Kidney (tissue), 14 donors: Measurements from ENCODE around the gene SLC12A7. TPM values are rescaled to one million over a fixed set of nuclear protein-coding genes. Genes with fewer than 3 reads are reported as not detected.
A peak's percentile ranks its signal among the peaks of the same experiment; 100 is the strongest.

Experiments used
- DNase-seq, 5 donors: peaks; one replicate each; pipeline ENCODE4 v3.0.0-alpha.2; 2013 to 2020
- FAIRE-seq: peaks from 2 replicates; lab custom pipeline; 2012; peaks lifted over from hg19 to GRCh38; lab: Jason Lieb, UNC
- H3K27ac ChIP-seq, 2 donors: one replicate each; pipeline ENCODE4 v1.7.0; 2013; ENCODE audit warnings: low read depth in 2 of 2, low read length in 2 of 2, inconsistent platforms in 1 of 2
- H3K27me3 ChIP-seq: one replicate; pipeline ENCODE4 v1.7.1; 2013; ENCODE audit warnings: low read length, inconsistent platforms; ENCODE audit not compliant: control insufficient read depth, insufficient read depth
- H3K36me3 ChIP-seq, 3 donors: one replicate each; pipeline versions ENCODE4 v1.7.0 to v1.7.1; 2013; ENCODE audit warnings: low read length in 3 of 3, control low read depth in 1 of 3, inconsistent platforms in 1 of 3; ENCODE audit not compliant: insufficient read depth in 3 of 3, control insufficient read depth in 2 of 3
- H3K4me1 ChIP-seq, 3 donors: one replicate each; pipeline versions ENCODE4 v1.7.0 to v1.7.1; 2013; ENCODE audit warnings: low read length in 3 of 3, inconsistent platforms in 1 of 3, low read depth in 1 of 3; ENCODE audit not compliant: control insufficient read depth in 2 of 3, insufficient read depth in 2 of 3
- H3K4me3 ChIP-seq, 3 donors: one replicate each; pipeline versions ENCODE4 v1.7.0 to v1.8.1; 2013; ENCODE audit warnings: low read length in 3 of 3, control low read depth in 1 of 3, inconsistent platforms in 1 of 3
- H3K9ac ChIP-seq, 3 donors: one replicate each; pipeline versions ENCODE4 v1.7.0 to v1.7.1; 2013; ENCODE audit warnings: low read length in 3 of 3, control low read depth in 1 of 3, inconsistent platforms in 1 of 3
- H3K9me3 ChIP-seq, 3 donors: one replicate each; pipeline versions ENCODE4 v1.7.0 to v1.7.1; 2013; ENCODE audit warnings: low read length in 3 of 3, control low read depth in 1 of 3, inconsistent platforms in 1 of 3; ENCODE audit not compliant: control insufficient read depth in 2 of 3, insufficient read depth in 1 of 3
- intact Hi-C: fragments of 100-400 bp; cut with DNase I; formaldehyde crosslinking; loops from one replicate; pipeline ENCODE4 v1.11.1; 2022
- polyA plus RNA-seq: library from polyadenylated mRNA; stranded (reverse); fragments of 350-450 nt; fragmentation: Illumina TruSeq; extraction: RNeasy Lipid Tissue Mini Kit (QIAGEN cat#74804); gene quantifications from one replicate; pipeline ENCODE4 v1.2.3, GENCODE V29; 2014; ENCODE audit warnings: low read depth, low replicate concordance; ENCODE audit not compliant: insufficient read depth
- total RNA-seq: library from RNA; stranded (reverse); fragmentation: NEBNext Ultra II Directional; extraction: Animal tissue kit (Norgen Biotek cat#: 25700); gene quantifications from one replicate; pipeline ENCODE4 v1.2.1, GENCODE V29; 2021
- TF ChIP-seq, protein P1 (sequence below): IDR thresholded peaks from 3 replicates; pipeline ENCODE4 v1.5.1; 2012; ENCODE audit warnings: mild to moderate bottlenecking, moderate library complexity, borderline replicate concordance; ENCODE audit not compliant: insufficient read depth; ENCODE audit errors: extremely low read depth
- donor health status: control.
- donor health status: control.
- donor health status: control.
- donor health status: control.
- donor health status: control.
- donor health status: DM: yes; HTN: yes; CAD: no.
- donor health status: Normal renal cell carcinoma (clear cell type).

SLC12A7 gene
- total and polyA plus RNA-seq, 2 donors from 2014 or later, result 28.2 to 92.9 TPM

DNA sequence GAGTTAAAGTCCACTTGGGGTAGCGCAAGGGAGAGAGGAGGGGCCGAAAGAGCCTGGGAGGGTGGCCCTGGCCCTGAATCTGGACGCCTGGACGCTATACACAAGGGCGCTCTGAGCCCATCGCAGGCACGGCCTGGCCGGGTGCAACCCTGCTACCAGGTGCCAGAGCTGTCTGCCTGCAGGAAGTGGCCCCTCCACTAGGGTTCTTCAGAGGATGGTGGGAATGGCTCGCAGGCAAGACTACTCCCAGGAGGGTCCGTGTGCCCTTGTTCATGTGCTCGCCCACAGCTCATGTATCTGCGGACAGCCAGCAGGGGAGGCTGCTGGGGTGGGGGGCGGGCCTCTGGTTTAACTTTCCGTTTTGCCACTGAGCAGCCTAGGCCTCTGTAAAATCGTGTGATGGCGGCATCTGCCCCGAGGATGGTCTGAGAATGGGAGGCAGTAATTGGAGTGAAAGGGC is 104.6 kb downstream of the SLC12A7 start:
- intact Hi-C loops, result no loop called here
- Histone ChIP-seq H3K27ac (no peak overlapping the region), H3K9ac (no peak overlapping the region), H3K9me3 (no peaks in the 10 kb centered on the region), H3K27me3 (no peaks in the 10 kb centered on the region), H3K36me3 (no peaks in the 10 kb centered on the region), H3K4me1 (peaks cover 0 to 27% (median 2%) of the 10 kb centered on the region in 3 donors), H3K4me3 (no peak overlapping the region)
- peak in 1 of 5 donors; percentile 66 for DNase-seq
- no peak for FAIRE-seq
- TF ChIP-seq, protein P1, sequence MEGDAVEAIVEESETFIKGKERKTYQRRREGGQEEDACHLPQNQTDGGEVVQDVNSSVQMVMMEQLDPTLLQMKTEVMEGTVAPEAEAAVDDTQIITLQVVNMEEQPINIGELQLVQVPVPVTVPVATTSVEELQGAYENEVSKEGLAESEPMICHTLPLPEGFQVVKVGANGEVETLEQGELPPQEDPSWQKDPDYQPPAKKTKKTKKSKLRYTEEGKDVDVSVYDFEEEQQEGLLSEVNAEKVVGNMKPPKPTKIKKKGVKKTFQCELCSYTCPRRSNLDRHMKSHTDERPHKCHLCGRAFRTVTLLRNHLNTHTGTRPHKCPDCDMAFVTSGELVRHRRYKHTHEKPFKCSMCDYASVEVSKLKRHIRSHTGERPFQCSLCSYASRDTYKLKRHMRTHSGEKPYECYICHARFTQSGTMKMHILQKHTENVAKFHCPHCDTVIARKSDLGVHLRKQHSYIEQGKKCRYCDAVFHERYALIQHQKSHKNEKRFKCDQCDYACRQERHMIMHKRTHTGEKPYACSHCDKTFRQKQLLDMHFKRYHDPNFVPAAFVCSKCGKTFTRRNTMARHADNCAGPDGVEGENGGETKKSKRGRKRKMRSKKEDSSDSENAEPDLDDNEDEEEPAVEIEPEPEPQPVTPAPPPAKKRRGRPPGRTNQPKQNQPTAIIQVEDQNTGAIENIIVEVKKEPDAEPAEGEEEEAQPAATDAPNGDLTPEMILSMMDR, result no peak

DNA sequence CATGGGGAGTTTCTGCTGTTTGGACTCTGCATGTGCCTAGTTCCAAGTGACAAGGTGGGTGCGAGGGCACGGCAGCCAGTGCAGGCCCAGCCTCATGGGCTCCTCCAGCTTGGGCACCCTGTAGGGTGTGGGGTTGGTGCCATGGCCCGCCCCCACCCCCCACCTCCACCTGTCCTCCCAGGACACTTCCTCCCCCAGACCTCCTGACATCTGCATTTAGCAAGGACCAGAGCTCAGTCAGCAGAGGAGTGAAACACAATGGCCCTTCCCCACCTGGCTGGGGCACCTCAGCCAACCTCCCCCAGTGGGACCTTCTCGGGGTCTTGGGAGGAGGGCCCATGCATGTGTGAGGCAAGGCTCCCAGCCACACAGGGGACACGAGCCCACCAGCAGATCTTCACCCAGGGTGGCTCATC is 105.2 kb downstream of the SLC12A7 start:
- intact Hi-C loops, result no loop called here

DNA sequence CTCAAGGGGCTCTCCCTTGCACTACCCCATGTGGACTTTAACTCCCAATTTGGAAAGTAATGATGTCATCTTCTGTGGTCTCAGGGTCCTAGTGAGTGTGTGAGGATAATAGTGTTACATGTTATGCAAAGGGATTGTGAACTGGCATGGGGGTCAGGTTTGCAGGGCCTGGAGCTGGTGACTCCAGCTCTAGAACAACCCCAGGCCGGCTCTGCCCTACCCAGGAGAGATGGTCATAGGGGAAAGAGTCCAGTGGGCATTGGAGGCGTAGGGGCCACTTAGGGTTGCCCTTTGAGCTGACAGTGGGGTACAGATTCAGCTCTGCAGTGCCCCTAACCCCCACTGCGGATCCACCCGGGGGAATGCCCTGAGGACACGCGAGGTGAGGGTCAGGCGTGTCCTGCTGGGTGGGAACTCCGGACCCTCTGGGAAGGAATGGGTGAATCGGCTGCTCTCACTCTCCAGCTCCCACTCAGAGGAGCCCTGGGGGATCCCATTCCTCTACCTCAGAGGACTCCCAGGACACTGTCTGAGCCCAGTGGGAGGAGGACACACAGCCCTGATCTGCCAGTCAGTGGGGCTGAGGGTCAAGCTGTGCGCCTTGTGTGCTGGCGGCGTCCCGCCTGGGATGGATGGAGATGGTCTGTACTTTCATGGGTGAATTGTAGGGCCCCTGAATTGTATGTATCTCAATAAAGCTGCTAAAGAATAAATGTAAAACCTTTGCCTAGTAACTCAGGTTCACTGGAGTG is 105.8 kb downstream of the SLC12A7 start:
- Histone ChIP-seq H3K36me3 (no peaks in the 10 kb centered on the region), H3K4me3 (no peak overlapping the region), H3K27me3 (no peaks in the 10 kb centered on the region), H3K27ac (no peak overlapping the region), H3K9me3 (no peaks in the 10 kb centered on the region), H3K9ac (no peak overlapping the region), H3K4me1 (peaks cover 0 to 27% (median 2%) of the 10 kb centered on the region in 3 donors)
- FAIRE-seq (no peak), DNase-seq (peak in 2 of 5 donors; percentile 45 to 52)
- intact Hi-C loops, result no loop called here
- TF ChIP-seq, protein P1, result no peak

More for the DNA sequence above, 105.2 kb downstream of the SLC12A7 start:
- Histone ChIP-seq H3K9ac (no peak overlapping the region), H3K4me1 (peaks cover 0 to 27% (median 2%) of the 10 kb centered on the region in 3 donors), H3K27ac (no peak overlapping the region), H3K4me3 (no peak overlapping the region), H3K9me3 (no peaks in the 10 kb centered on the region), H3K27me3 (no peaks in the 10 kb centered on the region), H3K36me3 (no peaks in the 10 kb centered on the region)
- DNase-seq, result peak in 2 of 5 donors; percentile 37 to 58
- FAIRE-seq, result no peak
- TF ChIP-seq, protein P1, result no peak
